GM12878 (cell line): Measurements from ENCODE around the gene CTCFL. TPM values are rescaled to one million over a fixed set of nuclear protein-coding genes. Genes with fewer than 3 reads are reported as not detected.

Source experiments
- ATF7 ChIP-seq: fragments of 450-650 bp; IDR thresholded peaks from 2 replicates; pipeline ENCODE4 v1.6.1; 2016; ENCODE audit warnings: low read depth, mild to moderate bottlenecking
- EP300 ChIP-seq, 2 experiments: fragments of 150-350 bp in 1 of 2; IDR thresholded peaks; 2 replicates each; pipeline ENCODE4 v1.6.1; 2011 to 2012; ENCODE audit warnings: low read depth in 2 of 2, low read length in 2 of 2, borderline replicate concordance in 1 of 2, improper control_type of control experiment in 1 of 2, inconsistent platforms in 1 of 2; ENCODE audit not compliant: control insufficient read depth in 1 of 2
- IKZF1 ChIP-seq: fragments of 450-650 bp; conservative IDR thresholded peaks from 2 replicates; pipeline ENCODE4 v1.6.1; 2017; ENCODE audit warnings: antibody characterized with exemption, mild to moderate bottlenecking
- MAX ChIP-seq: IDR thresholded peaks from 2 replicates; pipeline ENCODE4 v1.6.1; 2012; ENCODE audit warnings: low read depth, low read length, improper control_type of control experiment
- SIX5 ChIP-seq: IDR thresholded peaks from 2 replicates; pipeline ENCODE4 v1.6.1; 2011; ENCODE audit warnings: mild to moderate bottlenecking, low read depth, low read length, moderate library complexity; ENCODE audit not compliant: severe bottlenecking
- polyA plus RNA-seq, 11 experiments: library from polyadenylated mRNA; depleted of rRNA in 4 of 11; unstranded in 6 of 11; stranded (reverse) in 5 of 11; fragments of >200 nt; fragmentation: Nextera tagmentation in 4 of 11; fragmentation: Illumina TruSeq in 1 of 11; extraction: Ambion mirVana in 4 of 11; extraction: Trizol in 1 of 11; gene quantifications; 1 replicate in 1 of 11; 2 replicates in 10 of 11; pipeline versions ENCODE4 v1.2.1 to v1.2.3, GENCODE V29; 2011 to 2016; ENCODE audit warnings: inconsistent platforms in 2 of 11, missing spikeins in 2 of 11, low read depth in 1 of 11
- total RNA-seq, 4 experiments: library from RNA; depleted of rRNA in 3 of 4; stranded (reverse); fragments of >200 nt in 3 of 4; fragmentation: Illumina TruSeq in 1 of 4; extraction: Trizol in 1 of 4; gene quantifications; 2 replicates each; pipeline versions ENCODE4 v1.2.1 to v1.2.3, GENCODE V29; 2013 to 2021
- TF ChIP-seq, protein P1 (sequence below): IDR thresholded peaks from 2 replicates; pipeline ENCODE4 v1.6.1; 2012; ENCODE audit warnings: improper control_type of control experiment, low read depth, low read length; ENCODE audit not compliant: insufficient replicate concordance
- TF ChIP-seq, protein P2 (sequence below): IDR thresholded peaks from 2 replicates; pipeline ENCODE4 v1.6.1; 2011; ENCODE audit warnings: borderline replicate concordance, low read depth, mild to moderate bottlenecking, moderate library complexity, mixed read lengths, low read length; ENCODE audit not compliant: insufficient read depth; ENCODE audit errors: extremely low read length

CTCFL gene
- total and polyA plus RNA-seq, 10 of the 15 experiments (the other 5 are each of a cell fraction or from before 2014, with no cell fraction given) = 0.06 to 0.20 (median 0.11) TPM; not detected in 4

GRCh38 chr20:57450419-57450818 lies 74.5 kb downstream of the CTCFL start (continued):
- no peak for TF ChIP-seq SIX5
- TF ChIP-seq ATF7 = peak; percentile 26; the same call in 1 of the 2 replicates
- TF ChIP-seq EP300 (IDR thresholded peaks at IDR 0.05; ENCODE audit: borderline replicate concordance in 1 of 2, control insufficient read depth in 1 of 2, low read depth in 2 of 2, low read length in 2 of 2) = 0 out of 4 replicates have a peak, but pooled peaks of 1 of the 2 experiments have one; percentile 37
- no peak; the same call in 1 of the 2 replicates for TF ChIP-seq MAX
- TF ChIP-seq IKZF1 = peak; percentile 64
- TF ChIP-seq, protein P1, sequence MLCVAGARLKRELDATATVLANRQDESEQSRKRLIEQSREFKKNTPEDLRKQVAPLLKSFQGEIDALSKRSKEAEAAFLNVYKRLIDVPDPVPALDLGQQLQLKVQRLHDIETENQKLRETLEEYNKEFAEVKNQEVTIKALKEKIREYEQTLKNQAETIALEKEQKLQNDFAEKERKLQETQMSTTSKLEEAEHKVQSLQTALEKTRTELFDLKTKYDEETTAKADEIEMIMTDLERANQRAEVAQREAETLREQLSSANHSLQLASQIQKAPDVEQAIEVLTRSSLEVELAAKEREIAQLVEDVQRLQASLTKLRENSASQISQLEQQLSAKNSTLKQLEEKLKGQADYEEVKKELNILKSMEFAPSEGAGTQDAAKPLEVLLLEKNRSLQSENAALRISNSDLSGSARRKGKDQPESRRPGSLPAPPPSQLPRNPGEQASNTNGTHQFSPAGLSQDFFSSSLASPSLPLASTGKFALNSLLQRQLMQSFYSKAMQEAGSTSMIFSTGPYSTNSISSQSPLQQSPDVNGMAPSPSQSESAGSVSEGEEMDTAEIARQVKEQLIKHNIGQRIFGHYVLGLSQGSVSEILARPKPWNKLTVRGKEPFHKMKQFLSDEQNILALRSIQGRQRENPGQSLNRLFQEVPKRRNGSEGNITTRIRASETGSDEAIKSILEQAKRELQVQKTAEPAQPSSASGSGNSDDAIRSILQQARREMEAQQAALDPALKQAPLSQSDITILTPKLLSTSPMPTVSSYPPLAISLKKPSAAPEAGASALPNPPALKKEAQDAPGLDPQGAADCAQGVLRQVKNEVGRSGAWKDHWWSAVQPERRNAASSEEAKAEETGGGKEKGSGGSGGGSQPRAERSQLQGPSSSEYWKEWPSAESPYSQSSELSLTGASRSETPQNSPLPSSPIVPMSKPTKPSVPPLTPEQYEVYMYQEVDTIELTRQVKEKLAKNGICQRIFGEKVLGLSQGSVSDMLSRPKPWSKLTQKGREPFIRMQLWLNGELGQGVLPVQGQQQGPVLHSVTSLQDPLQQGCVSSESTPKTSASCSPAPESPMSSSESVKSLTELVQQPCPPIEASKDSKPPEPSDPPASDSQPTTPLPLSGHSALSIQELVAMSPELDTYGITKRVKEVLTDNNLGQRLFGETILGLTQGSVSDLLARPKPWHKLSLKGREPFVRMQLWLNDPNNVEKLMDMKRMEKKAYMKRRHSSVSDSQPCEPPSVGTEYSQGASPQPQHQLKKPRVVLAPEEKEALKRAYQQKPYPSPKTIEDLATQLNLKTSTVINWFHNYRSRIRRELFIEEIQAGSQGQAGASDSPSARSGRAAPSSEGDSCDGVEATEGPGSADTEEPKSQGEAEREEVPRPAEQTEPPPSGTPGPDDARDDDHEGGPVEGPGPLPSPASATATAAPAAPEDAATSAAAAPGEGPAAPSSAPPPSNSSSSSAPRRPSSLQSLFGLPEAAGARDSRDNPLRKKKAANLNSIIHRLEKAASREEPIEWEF = no peak
- TF ChIP-seq, protein P2, sequence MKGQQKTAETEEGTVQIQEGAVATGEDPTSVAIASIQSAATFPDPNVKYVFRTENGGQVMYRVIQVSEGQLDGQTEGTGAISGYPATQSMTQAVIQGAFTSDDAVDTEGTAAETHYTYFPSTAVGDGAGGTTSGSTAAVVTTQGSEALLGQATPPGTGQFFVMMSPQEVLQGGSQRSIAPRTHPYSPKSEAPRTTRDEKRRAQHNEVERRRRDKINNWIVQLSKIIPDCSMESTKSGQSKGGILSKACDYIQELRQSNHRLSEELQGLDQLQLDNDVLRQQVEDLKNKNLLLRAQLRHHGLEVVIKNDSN = no peak
- TF ChIP-seq, all 136 proteins: peak for 22
